HepG2 (cell line): Measurements from ENCODE around the gene USP12. TPM values are rescaled to one million over a fixed set of nuclear protein-coding genes. Genes with fewer than 3 reads are reported as not detected.

ENCODE experiments used
- ATAC-seq: fragments of 200-7000 bp; cut with Tn5 transposase; 3 replicates; pipeline ENCODE4 v1.9.1; 2020; ENCODE audit warnings: mild to moderate bottlenecking, moderate library complexity
- BruUV-seq: library from RNA; stranded (reverse); fragments of 400-500 nt; replicated peaks from 2 replicates; lab custom pipeline; 2021; lab: Mats Ljungman, UMichigan
- CTCF ChIA-PET: fragments of 300-600 bp; formaldehyde crosslinking; extraction: SDS; loops from one replicate; lab custom pipeline; 2021; ENCODE audit warnings: low total read pairs, inconsistent platforms, low intra/inter-chr PET ratio; lab: Yijun Ruan, JAX
- POLR2A ChIA-PET: fragments of 350-600 bp; sonication (Branson Sonifier 250); formaldehyde crosslinking; loops from one replicate; lab custom pipeline; 2020; ENCODE audit warnings: antibody characterized with exemption, inconsistent platforms; lab: Yijun Ruan, JAX
- DNase-seq: peaks from one replicate; pipeline ENCODE4 v3.0.0-alpha.2; 2015; ENCODE audit warnings: low spot score
- FAIRE-seq: peaks from 3 replicates; lab custom pipeline; 2011; peaks lifted over from hg19 to GRCh38; lab: Jason Lieb, UNC
- H2AFZ ChIP-seq: one replicate; pipeline ENCODE4 v1.6.1; 2011; ENCODE audit warnings: low read length, inconsistent platforms
- H3K27ac ChIP-seq: fragments of 300-600 bp; 3 replicates; pipeline ENCODE4 v1.8.0; 2011; ENCODE audit warnings: mixed run types, mild to moderate bottlenecking, mixed read lengths, low read length, inconsistent platforms; ENCODE audit not compliant: insufficient read depth; ENCODE audit errors: extremely low read length
- H3K27me3 ChIP-seq, 2 experiments: fragments of 200-600 bp in 1 of 2; 2 replicates in 1 of 2; 3 replicates in 1 of 2; pipeline versions ENCODE4 v1.6.0 to v1.8.0; 2011; ENCODE audit warnings: low read length in 2 of 2, mild to moderate bottlenecking in 2 of 2, moderate library complexity in 2 of 2, inconsistent platforms in 1 of 2; ENCODE audit not compliant: insufficient read depth in 2 of 2, control insufficient read depth in 1 of 2
- H3K36me3 ChIP-seq, 2 experiments: fragments of 200-600 bp in 1 of 2; replicated peaks in 1 of 2; 2 replicates in 1 of 2; 3 replicates in 1 of 2; pipeline versions ENCODE4 v1.5.1 to v1.8.0; 2011; ENCODE audit warnings: low read length in 2 of 2, inconsistent platforms in 1 of 2; ENCODE audit not compliant: insufficient read depth in 2 of 2, control insufficient read depth in 1 of 2
- H3K4me1 ChIP-seq: 2 replicates; pipeline ENCODE4 v1.5.1; 2012; ENCODE audit warnings: low read length, inconsistent platforms; ENCODE audit not compliant: insufficient read depth
- H3K4me2 ChIP-seq: 2 replicates; pipeline ENCODE4 v1.6.0; 2011; ENCODE audit warnings: low read depth, low read length, inconsistent platforms
- H3K4me3 ChIP-seq, 3 experiments: fragments of 200-600 bp in 1 of 3; sonication (generic), shearing (Covaris generic) in 1 of 3; replicated peaks in 1 of 3; 2 replicates each; pipeline ENCODE4 v1.5.1; 2011 to 2016; ENCODE audit warnings: low read length in 3 of 3, inconsistent platforms in 2 of 3, low read depth in 2 of 3, mild to moderate bottlenecking in 2 of 3, control low read depth in 1 of 3, mixed read lengths in 1 of 3; ENCODE audit not compliant: insufficient read depth in 1 of 3
- H3K79me2 ChIP-seq: one replicate; pipeline ENCODE4 v1.6.1; 2011; ENCODE audit warnings: low read length, inconsistent platforms; ENCODE audit not compliant: insufficient read depth
- H3K9ac ChIP-seq: 2 replicates; pipeline ENCODE4 v1.6.0; 2011; ENCODE audit warnings: mild to moderate bottlenecking, low read depth, low read length, inconsistent platforms; ENCODE audit not compliant: insufficient read depth
- H3K9me3 ChIP-seq: 2 replicates; pipeline ENCODE4 v1.5.1; 2012; ENCODE audit warnings: mild to moderate bottlenecking, low read length
- H4K20me1 ChIP-seq: 2 replicates; pipeline ENCODE4 v1.6.0; 2011; ENCODE audit warnings: inconsistent platforms, mild to moderate bottlenecking, low read length, moderate library complexity; ENCODE audit not compliant: insufficient read depth
- CCAR2 ChIP-seq: fragments of 200-400 bp; formaldehyde crosslinking; optimal IDR thresholded peaks from 2 replicates; pipeline ENCODE3; 2018; ENCODE audit warnings: low read depth, mild to moderate bottlenecking, low read length, moderate library complexity
- EHMT2 ChIP-seq: fragments of 200-600 bp; sonication (generic); IDR thresholded peaks from 2 replicates; pipeline ENCODE4 v1.7.0; 2017; ENCODE audit warnings: antibody characterized with exemption, low read depth, low read length, borderline replicate concordance
- GATA4 ChIP-seq: sonication (generic); IDR thresholded peaks from 2 replicates; pipeline ENCODE4 v1.6.1; 2016; ENCODE audit warnings: antibody characterized with exemption, low read depth, borderline replicate concordance
- GATAD1 ChIP-seq: IDR thresholded peaks from 2 replicates; pipeline ENCODE4 v1.6.1; 2016; ENCODE audit warnings: missing genetic modification reagents, missing compliant biosample characterization
- HNF4A ChIP-seq: sonication (generic); formaldehyde crosslinking; IDR thresholded peaks from 2 replicates; pipeline ENCODE4 v1.4.0; 2020; ENCODE audit warnings: missing genetic modification reagents
- JARID2 ChIP-seq: sonication (generic); formaldehyde crosslinking; IDR thresholded peaks from 2 replicates; pipeline ENCODE4 v1.8.1; 2023; ENCODE audit warnings: missing genetic modification reagents, inconsistent platforms; ENCODE audit not compliant: insufficient replicate concordance
- KDM3A ChIP-seq: IDR thresholded peaks from 2 replicates; pipeline ENCODE4 v1.6.1; 2018; ENCODE audit warnings: low read depth, missing compliant biosample characterization
- KDM5B ChIP-seq: sonication (generic); formaldehyde crosslinking; IDR thresholded peaks from 2 replicates; pipeline ENCODE4 v1.4.0; 2020; ENCODE audit warnings: missing genetic modification reagents, mild to moderate bottlenecking, borderline replicate concordance
- MEIS1 ChIP-seq: sonication (generic); formaldehyde crosslinking; IDR thresholded peaks from 2 replicates; pipeline ENCODE4 v1.9.0; 2021; ENCODE audit warnings: mild to moderate bottlenecking, missing genetic modification reagents, moderate library complexity, borderline replicate concordance
- NFE2 ChIP-seq: sonication (generic); formaldehyde crosslinking; IDR thresholded peaks from 2 replicates; pipeline ENCODE4 v1.4.0; 2020; ENCODE audit warnings: missing genetic modification reagents
- NPAS2 ChIP-seq: sonication (generic); formaldehyde crosslinking; IDR thresholded peaks from 2 replicates; pipeline ENCODE4 v1.8.0; 2022; ENCODE audit warnings: mild to moderate bottlenecking, missing genetic modification reagents, borderline replicate concordance
- PHB2 ChIP-seq: fragments of 450-650 bp; IDR thresholded peaks from 2 replicates; pipeline ENCODE4 v1.6.1; 2018; ENCODE audit not compliant: partially characterized antibody
- TBX3 ChIP-seq: fragments of 450-650 bp; IDR thresholded peaks from 2 replicates; pipeline ENCODE4 v1.6.1; 2017; ENCODE audit warnings: antibody characterized with exemption, mild to moderate bottlenecking, inconsistent platforms, borderline replicate concordance
- YY1 ChIP-seq: IDR thresholded peaks from 2 replicates; pipeline ENCODE4 v1.6.1; 2011; ENCODE audit warnings: low read length, low read depth, moderate library complexity, mild to moderate bottlenecking; ENCODE audit not compliant: insufficient read depth, insufficient replicate concordance
- ZFP1 ChIP-seq: IDR thresholded peaks from 2 replicates; pipeline ENCODE4 v1.6.1; 2016
- ZFP36L2 ChIP-seq: sonication (generic); formaldehyde crosslinking; IDR thresholded peaks from 2 replicates; pipeline ENCODE4 v1.4.0; 2020; ENCODE audit warnings: missing genetic modification reagents
- ZNF235 ChIP-seq: sonication (generic); formaldehyde crosslinking; IDR thresholded peaks from 2 replicates; pipeline ENCODE4 v1.8.1; 2023; ENCODE audit warnings: mild to moderate bottlenecking, missing genetic modification reagents, borderline replicate concordance
- ZNF253 ChIP-seq: sonication (generic); formaldehyde crosslinking; IDR thresholded peaks from 2 replicates; pipeline ENCODE4 v1.8.0; 2022; ENCODE audit warnings: mild to moderate bottlenecking, missing genetic modification reagents, borderline replicate concordance
- ZNF350 ChIP-seq: sonication (generic); formaldehyde crosslinking; IDR thresholded peaks from 2 replicates; pipeline ENCODE4 v1.4.0; 2020; ENCODE audit warnings: mild to moderate bottlenecking, low read depth, missing genetic modification reagents, borderline replicate concordance
- ZNF513 ChIP-seq: sonication (generic); formaldehyde crosslinking; conservative IDR thresholded peaks from 2 replicates; pipeline ENCODE4 v1.5.0; 2020; ENCODE audit warnings: missing genetic modification reagents
- ZNF547 ChIP-seq: sonication (generic); formaldehyde crosslinking; IDR thresholded peaks from 2 replicates; pipeline ENCODE4 v1.5.1; 2020; ENCODE audit warnings: mild to moderate bottlenecking, missing genetic modification reagents
- ZNF569 ChIP-seq: sonication (generic); formaldehyde crosslinking; IDR thresholded peaks from 2 replicates; pipeline ENCODE4 v1.5.0; 2020; ENCODE audit warnings: mild to moderate bottlenecking, missing genetic modification reagents, moderate library complexity, borderline replicate concordance
- ZNF746 ChIP-seq: sonication (generic); formaldehyde crosslinking; IDR thresholded peaks from 2 replicates; pipeline ENCODE4 v1.8.0; 2022; ENCODE audit warnings: mild to moderate bottlenecking, missing genetic modification reagents
- ZNF768 ChIP-seq: sonication (generic); formaldehyde crosslinking; IDR thresholded peaks from 2 replicates; pipeline ENCODE4 v1.4.0; 2020; ENCODE audit warnings: missing genetic modification reagents
- WGBS: methylation state at CpG from one replicate; pipeline ENCODE4 v1.1.6; 2017; ENCODE audit warnings: low lambda C conversion rate; 5-methylcytosine and 5-hydroxymethylcytosine counted together
- in situ Hi-C: cut with HindIII; loops from 2 replicates; pipeline ENCODE4 v1.10.0; 2017; ENCODE audit warnings: low pct_unique_long_range_greater_than_20kb; ENCODE audit not compliant: extremely low pct_ligation_motif_present
- intact Hi-C: fragments of 100-400 bp; cut with micrococcal nuclease; formaldehyde crosslinking; loops from one replicate; pipeline ENCODE4 v1.10.0; 2022; ENCODE audit not compliant: unreplicated experiment
- polyA plus RNA-seq, 8 experiments: library from polyadenylated mRNA; depleted of rRNA in 3 of 8; stranded (reverse) in 7 of 8; unstranded in 1 of 8; fragments of >200 nt; fragmentation: Illumina TruSeq in 4 of 8; extraction: Trizol in 4 of 8; gene quantifications; 2 replicates each; pipeline versions ENCODE4 v1.2.1 to v1.2.3, GENCODE V29; 2011 to 2016; ENCODE audit warnings: low read depth in 4 of 8, missing spikeins in 1 of 8, mixed read lengths in 1 of 8; ENCODE audit not compliant: insufficient read depth in 1 of 8
- total RNA-seq, 5 experiments: library from RNA; depleted of rRNA; stranded (reverse); fragments of >200 nt; fragmentation: Illumina TruSeq; extraction: Trizol; gene quantifications; 2 replicates each; pipeline ENCODE4 v1.2.3, GENCODE V29; 2016; ENCODE audit warnings: low read depth in 1 of 5

USP12 gene
- total and polyA plus RNA-seq, 2 of the 13 experiments (the other 11 are each of a cell fraction or from before 2014, with no cell fraction given), result 9.8 to 19.5 TPM

GRCh38 chr13:27126859-27127258, 44.8 kb downstream of the USP12 start:
- no peak for FAIRE-seq

GRCh38 chr13:27125357-27126282, 46.0 kb downstream of the USP12 start:
- BruUV-seq, result no TSS peak
- in situ Hi-C loops, result no loop called here
- peak overlapping the region; percentile 58 for H3K4me2 ChIP-seq
- intact Hi-C loops, result loop anchor here (10.0 kb wide), 1 partner anchor 131 kb away; no protein-coding TSS in a partner anchor
- H2AFZ ChIP-seq, result no peak overlapping the region
- peak overlapping the region; percentile 6; the same call in 1 of the 2 replicates for H3K9ac ChIP-seq
- ChIA-PET CTCF (no interaction called here), POLR2A (interaction anchor here (0.7 to 1.2 kb wide), 4 partner anchors 9 to 134 kb away, joined by 3 read pairs; partner anchors contain the start of gene RPL21)
- WGBS, result 95% methylated on average over 9 of the region's 23 CpGs
- H3K4me3 ChIP-seq, result peak overlapping the region in 1 of 3 experiments; percentile 26; a peak in 2 of 6 replicates
- no peak for FAIRE-seq
- peaks cover 40% of the 10 kb centered on the region for H3K4me1 ChIP-seq
- peak overlapping the region; percentile 13 for H3K27ac ChIP-seq
- H3K36me3 ChIP-seq, result no peaks in the 10 kb centered on the region
- H3K9me3 ChIP-seq, result peaks cover 5% of the 10 kb centered on the region; the same call in 1 of the 2 replicates
- H4K20me1 ChIP-seq, result peaks cover 9% of the 10 kb centered on the region; the same call in 1 of the 2 replicates
- peak; percentile 33 for DNase-seq
- no peaks in the 10 kb centered on the region for H3K27me3 ChIP-seq
- peak; percentile 90 for ATAC-seq
- H3K79me2 ChIP-seq, result peaks cover 64% of the 10 kb centered on the region
- TF ChIP-seq MEIS1 (CRISPR knock-in tag), result no peak
- TF ChIP-seq GATA4, result no peak
- no peak for TF ChIP-seq ZNF253
- no peak for TF ChIP-seq ZNF569 (CRISPR knock-in tag)
- no peak for TF ChIP-seq ZNF547
- TF ChIP-seq KDM3A, result no peak
- no peak for TF ChIP-seq HNF4A
- no peak for TF ChIP-seq ZNF513 (CRISPR knock-in tag)
- no peak for TF ChIP-seq ZFP1 (CRISPR knock-in tag)
- TF ChIP-seq ZNF746 (CRISPR knock-in tag), result no peak
- TF ChIP-seq PHB2, result no peak
- no peak for TF ChIP-seq ZNF235 (CRISPR knock-in tag)

More at GRCh38 chr13:27126859-27127258, 44.8 kb downstream of the USP12 start:
- H4K20me1 ChIP-seq, result peaks cover 9% of the 10 kb centered on the region; the same call in 1 of the 2 replicates
- no peaks in the 10 kb centered on the region for H3K27me3 ChIP-seq
- H3K4me3 ChIP-seq, result no peak overlapping the region
- ChIA-PET POLR2A (no interaction called here), CTCF (no interaction called here)
- no TSS peak for BruUV-seq
- peaks cover 71% of the 10 kb centered on the region for H3K79me2 ChIP-seq
- in situ Hi-C loops (no loop called here), intact Hi-C loops (loop anchor here (10.0 kb wide), 1 partner anchor 132 kb away; no protein-coding TSS in a partner anchor)
- peaks cover 5% of the 10 kb centered on the region; the same call in 1 of the 2 replicates for H3K9me3 ChIP-seq
- H3K4me1 ChIP-seq, result peaks cover 41% of the 10 kb centered on the region
- TF ChIP-seq GATAD1 (CRISPR knock-in tag) (no peak), ZNF768 (no peak), JARID2 (no peak), KDM5B (CRISPR knock-in tag) (no peak), ZNF350 (CRISPR knock-in tag) (no peak), ZFP36L2 (CRISPR knock-in tag) (no peak), CCAR2 (no peak), NPAS2 (CRISPR knock-in tag) (no peak), EHMT2 (no peak), TBX3 (no peak), NFE2 (CRISPR knock-in tag) (no peak), YY1 (no peak)
- no peak overlapping the region for H3K27ac ChIP-seq
- H3K9ac ChIP-seq, result no peak overlapping the region
- H3K4me2 ChIP-seq, result peak overlapping the region; percentile 58; the same call in 1 of the 2 replicates
- H3K36me3 ChIP-seq, result no peaks in the 10 kb centered on the region
- H2AFZ ChIP-seq, result no peak overlapping the region
- ATAC-seq (no peak), DNase-seq (no peak)
